Thyroid gland (tissue), 4 donors: ENCODE results near the gene PFKFB2.

Source experiments
- POLR2A ChIP-seq, 2 donors: fragments of 450-650 bp; IDR thresholded peaks; one replicate each; pipeline ENCODE4 v1.6.1; 2017; ENCODE audit warnings: antibody characterized with exemption in 2 of 2, mild to moderate bottlenecking in 2 of 2, moderate library complexity in 1 of 2
- TF ChIP-seq, protein P1 (sequence below), 6 experiments: fragments of 200-600 bp in 3 of 6; fragments of 450-650 bp in 3 of 6; sonication (generic) in 3 of 6; IDR thresholded peaks; one replicate each; pipeline ENCODE4 v1.5.1; 2016 to 2019; ENCODE audit warnings: antibody characterized with exemption in 6 of 6, mild to moderate bottlenecking in 2 of 6, inconsistent platforms in 1 of 6, moderate library complexity in 1 of 6

DNA sequence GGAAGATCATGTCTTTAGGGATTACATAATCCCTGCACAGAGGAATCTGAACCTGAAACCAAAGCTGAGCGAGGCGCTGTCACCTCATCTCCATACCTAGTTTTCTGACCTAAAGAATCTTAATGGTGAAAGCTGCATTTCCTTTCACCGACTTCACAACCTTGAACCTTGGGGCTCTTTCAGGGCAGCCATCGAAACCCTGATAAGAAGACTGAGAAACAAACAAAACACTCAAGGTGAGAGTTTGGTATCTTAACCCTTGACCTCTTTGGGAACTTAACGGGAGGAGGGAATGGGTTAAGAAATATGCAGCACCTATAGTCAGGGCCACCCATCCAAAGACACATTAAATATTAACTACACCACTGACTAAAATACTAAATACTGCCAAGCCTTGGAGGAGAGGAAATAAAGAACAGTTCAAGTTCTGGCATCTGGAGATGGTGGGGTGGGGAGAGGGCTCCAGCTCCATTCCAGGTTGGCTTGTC is 22.5 kb upstream of the PFKFB2 start:
- TF ChIP-seq, protein P1, sequence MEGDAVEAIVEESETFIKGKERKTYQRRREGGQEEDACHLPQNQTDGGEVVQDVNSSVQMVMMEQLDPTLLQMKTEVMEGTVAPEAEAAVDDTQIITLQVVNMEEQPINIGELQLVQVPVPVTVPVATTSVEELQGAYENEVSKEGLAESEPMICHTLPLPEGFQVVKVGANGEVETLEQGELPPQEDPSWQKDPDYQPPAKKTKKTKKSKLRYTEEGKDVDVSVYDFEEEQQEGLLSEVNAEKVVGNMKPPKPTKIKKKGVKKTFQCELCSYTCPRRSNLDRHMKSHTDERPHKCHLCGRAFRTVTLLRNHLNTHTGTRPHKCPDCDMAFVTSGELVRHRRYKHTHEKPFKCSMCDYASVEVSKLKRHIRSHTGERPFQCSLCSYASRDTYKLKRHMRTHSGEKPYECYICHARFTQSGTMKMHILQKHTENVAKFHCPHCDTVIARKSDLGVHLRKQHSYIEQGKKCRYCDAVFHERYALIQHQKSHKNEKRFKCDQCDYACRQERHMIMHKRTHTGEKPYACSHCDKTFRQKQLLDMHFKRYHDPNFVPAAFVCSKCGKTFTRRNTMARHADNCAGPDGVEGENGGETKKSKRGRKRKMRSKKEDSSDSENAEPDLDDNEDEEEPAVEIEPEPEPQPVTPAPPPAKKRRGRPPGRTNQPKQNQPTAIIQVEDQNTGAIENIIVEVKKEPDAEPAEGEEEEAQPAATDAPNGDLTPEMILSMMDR (IDR thresholded peaks at IDR 0.05), result no peak
- TF ChIP-seq POLR2A (IDR thresholded peaks at IDR 0.05), result no peak
